BE2C (cell line): Measurements from ENCODE around the gene PKMYT1.

ENCODE experiments used
- DNase-seq: peaks from one replicate; pipeline ENCODE4 v3.0.0-alpha.2; 2020
- H3K27me3 ChIP-seq: fragments of 250-450 bp; sonication (Bioruptor Pico); 2 replicates; pipeline ENCODE4 v1.5.1; 2020; ENCODE audit warnings: mild to moderate bottlenecking
- H3K36me3 ChIP-seq: fragments of 250-450 bp; sonication (Bioruptor Pico); 2 replicates; pipeline ENCODE4 v1.5.1; 2020; ENCODE audit warnings: mild to moderate bottlenecking
- H3K4me1 ChIP-seq: fragments of 250-450 bp; sonication (Bioruptor Pico); 2 replicates; pipeline ENCODE4 v1.5.1; 2020
- H3K4me3 ChIP-seq: 2 replicates; pipeline ENCODE4 v1.5.1; 2011; ENCODE audit warnings: low read depth, low read length
- H3K9me3 ChIP-seq: fragments of 250-450 bp; sonication (Bioruptor Pico); 2 replicates; pipeline ENCODE4 v1.5.1; 2020
- CTCF ChIP-seq: IDR thresholded peaks from 2 replicates; pipeline ENCODE4 v1.5.1; 2012; ENCODE audit warnings: mild to moderate bottlenecking, low read depth, low read length

PKMYT1 gene

GRCh38 chr16:2942045-2942444 is 38.2 kb downstream of the PKMYT1 start:
- no peaks in the 10 kb centered on the region; the same call in 1 of the 2 replicates for H3K9me3 ChIP-seq
- no peak overlapping the region for H3K4me3 ChIP-seq
- TF ChIP-seq CTCF: no peak

GRCh38 chr16:2939968-2940367 is 40.3 kb downstream of the PKMYT1 start:
- DNase-seq: no peak
- Histone ChIP-seq H3K4me3 (no peak overlapping the region), H3K9me3 (no peaks in the 10 kb centered on the region), H3K4me1 (no peaks in the 10 kb centered on the region), H3K27me3 (no peaks in the 10 kb centered on the region), H3K36me3 (peaks cover 15% of the 10 kb centered on the region)
- no peak for TF ChIP-seq CTCF

More at GRCh38 chr16:2942045-2942444, 38.2 kb downstream of the PKMYT1 start:
- Histone ChIP-seq H3K27me3 (no peaks in the 10 kb centered on the region), H3K36me3 (peaks cover 15% of the 10 kb centered on the region), H3K4me1 (no peaks in the 10 kb centered on the region)
- DNase-seq: no peak

GRCh38 chr16:2938206-2938605 is 42.0 kb downstream of the PKMYT1 start:
- Histone ChIP-seq H3K27me3 (no peaks in the 10 kb centered on the region), H3K4me3 (no peak overlapping the region), H3K36me3 (peaks cover 21% of the 10 kb centered on the region), H3K9me3 (no peaks in the 10 kb centered on the region), H3K4me1 (no peaks in the 10 kb centered on the region)
- DNase-seq: no peak
- TF ChIP-seq CTCF: no peak

- Histone ChIP-seq H3K9me3 (no peaks in the 10 kb centered on the region), H3K4me1 (no peaks in the 10 kb centered on the region), H3K4me3 (no peak overlapping the region), H3K36me3 (peaks cover 21% of the 10 kb centered on the region), H3K27me3 (no peaks in the 10 kb centered on the region)
- DNase-seq: no peak
- no peak for TF ChIP-seq CTCF
Observed at GRCh38 chr16:2937170-2937569, 43.1 kb downstream of the PKMYT1 start.

GRCh38 chr16:2936436-2937011 is 43.7 kb downstream of the PKMYT1 start:
- H3K4me1 ChIP-seq: no peaks in the 10 kb centered on the region
- no peaks in the 10 kb centered on the region for H3K9me3 ChIP-seq
- TF ChIP-seq CTCF: no peak
- peaks cover 21% of the 10 kb centered on the region for H3K36me3 ChIP-seq
- H3K27me3 ChIP-seq: no peaks in the 10 kb centered on the region
- no peak overlapping the region for H3K4me3 ChIP-seq
- DNase-seq: no peak

GRCh38 chr16:2934450-2934849 is 45.8 kb downstream of the PKMYT1 start:
- H3K36me3 ChIP-seq: peaks cover 18% of the 10 kb centered on the region
- no peak for DNase-seq
- TF ChIP-seq CTCF: no peak

More at GRCh38 chr16:2934450-2934849, 45.8 kb downstream of the PKMYT1 start:
- Histone ChIP-seq H3K27me3 (no peaks in the 10 kb centered on the region), H3K4me3 (no peak overlapping the region), H3K4me1 (no peaks in the 10 kb centered on the region), H3K9me3 (no peaks in the 10 kb centered on the region)
